NCI-H2227 (cell line): ENCODE data around the gene POLR1H.

Experiments used
- DNase-seq: peaks from one replicate; lab custom pipeline; 2025; ENCODE audit not compliant: unreplicated experiment; lab: John Stamatoyannopoulos, UW

Gene POLR1H

GRCh38 chr6:30093951-30094661, 33.0 kb downstream of the POLR1H start:
- no peak for DNase-seq

- DNase-seq, result no peak
Observed at GRCh38 chr6:30096829-30097228, 35.8 kb downstream of the POLR1H start.

GRCh38 chr6:30097902-30098768, 37.1 kb downstream of the POLR1H start:
- DNase-seq, result no peak

- no peak for DNase-seq
Observed at GRCh38 chr6:30100154-30100553, 39.1 kb downstream of the POLR1H start.

- DNase-seq, result peak; percentile 26
Observed at GRCh38 chr6:30100585-30101443, 39.7 kb downstream of the POLR1H start.

GRCh38 chr6:30101444-30102413, 40.7 kb downstream of the POLR1H start:
- peak; percentile 87 for DNase-seq

GRCh38 chr6:30102414-30102969, 41.4 kb downstream of the POLR1H start:
- no peak for DNase-seq

GRCh38 chr6:30102970-30103871, 42.2 kb downstream of the POLR1H start:
- DNase-seq, result peak; percentile 91

GRCh38 chr6:30103872-30104179, 42.8 kb downstream of the POLR1H start:
- no peak for DNase-seq

GRCh38 chr6:30104661-30105060, 43.6 kb downstream of the POLR1H start:
- DNase-seq, result no peak

GRCh38 chr6:30111266-30111856, 50.3 kb downstream of the POLR1H start:
- DNase-seq, result no peak

- DNase-seq, result no peak
Observed at GRCh38 chr6:30112402-30112994, 51.4 kb downstream of the POLR1H start.

GRCh38 chr6:30113003-30113759, 52.1 kb downstream of the POLR1H start, which contains the start of gene TRIM31:
TSS of gene TRIM31 (minus strand) at chr6:30113090. CDS start at chr6:30112805, 285 bp downstream.
- no peak for DNase-seq

- DNase-seq, result no peak
Observed at GRCh38 chr6:30113841-30114240, 52.8 kb downstream of the POLR1H start.
